ENCODE measurements around the gene PLA2R1.
A peak's percentile ranks its signal among the peaks of the same experiment; 100 is the strongest.

PLA2R1 gene

DNA sequence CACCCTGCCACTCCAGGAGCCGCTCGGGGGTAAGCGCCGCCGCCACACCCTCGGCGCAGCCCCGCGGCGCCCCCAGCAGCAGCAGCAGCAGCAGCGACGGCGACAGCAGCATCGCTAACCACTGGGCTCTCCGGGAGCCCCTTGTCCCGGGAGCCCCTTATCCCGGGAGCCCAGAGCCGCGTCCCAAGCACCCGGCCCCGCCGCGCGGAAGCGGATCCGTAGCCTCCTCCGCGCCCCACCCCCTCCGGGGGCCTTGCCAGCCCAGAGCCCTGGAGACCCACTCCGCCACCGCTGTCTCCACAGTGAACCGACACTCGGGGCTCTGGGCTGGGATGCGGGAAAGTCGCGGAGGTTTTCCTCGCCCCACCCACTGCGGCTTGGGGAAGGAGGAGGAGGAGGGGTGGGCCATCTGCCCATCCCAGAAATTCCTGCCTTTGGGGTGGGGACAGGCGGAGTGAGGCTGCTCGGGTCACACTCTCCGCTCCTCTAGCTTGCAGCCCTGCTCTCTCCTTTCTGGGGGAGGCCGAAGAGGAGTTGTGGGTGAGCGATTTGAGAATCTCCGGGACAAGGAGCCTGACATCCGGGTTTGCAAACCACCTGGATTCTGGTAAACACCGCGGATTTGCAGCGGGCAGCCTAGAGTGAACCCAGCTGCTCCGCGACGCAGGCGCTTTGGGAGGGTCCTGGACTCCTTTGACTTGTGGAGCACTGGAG lies at the start of gene PLA2R1:
PLA2R1 (minus strand) TSS at position 324 of the 714 bp plus-strand sequence; CDS start at position 112, 212 bp downstream.
- DNase-seq, result no peak

GRCh38 chr2:160110674-160111239 lies 48.3 kb upstream of the PLA2R1 start:
- DNase-seq, result no peak

GRCh38 chr2:160109939-160110673 lies 47.7 kb upstream of the PLA2R1 start:
- DNase-seq, result peak; percentile 4

- DNase-seq, result no peak
Measured at GRCh38 chr2:160109243-160109642, 46.8 kb upstream of the PLA2R1 start.

DNA sequence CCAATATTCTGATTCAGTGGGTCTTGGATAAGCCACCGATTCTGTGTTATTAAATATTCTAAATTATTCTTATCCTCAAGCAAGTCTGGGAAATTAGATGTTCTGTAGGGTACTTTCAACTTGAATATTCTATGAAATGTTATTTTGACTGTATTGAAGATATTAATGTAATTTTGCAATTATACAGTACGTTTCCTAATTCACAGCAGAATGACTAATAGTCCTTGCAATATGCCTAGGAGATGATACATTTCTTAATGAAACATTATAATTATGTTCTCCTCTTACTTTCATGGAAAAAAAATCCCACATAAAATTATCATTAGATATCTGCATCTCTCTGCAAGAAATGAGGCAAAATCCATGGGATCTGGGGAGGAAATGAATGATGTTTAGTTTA lies 46.2 kb upstream of the PLA2R1 start:
- DNase-seq, result no peak

GRCh38 chr2:160105366-160105765 lies 43.0 kb upstream of the PLA2R1 start:
- DNase-seq, result no peak

GRCh38 chr2:160104115-160104514 lies 41.7 kb upstream of the PLA2R1 start:
- no peak for DNase-seq

GRCh38 chr2:160097326-160097725 lies 34.9 kb upstream of the PLA2R1 start:
- DNase-seq, result no peak

GRCh38 chr2:160096409-160096808 lies 34.0 kb upstream of the PLA2R1 start:
- DNase-seq, result no peak

DNA sequence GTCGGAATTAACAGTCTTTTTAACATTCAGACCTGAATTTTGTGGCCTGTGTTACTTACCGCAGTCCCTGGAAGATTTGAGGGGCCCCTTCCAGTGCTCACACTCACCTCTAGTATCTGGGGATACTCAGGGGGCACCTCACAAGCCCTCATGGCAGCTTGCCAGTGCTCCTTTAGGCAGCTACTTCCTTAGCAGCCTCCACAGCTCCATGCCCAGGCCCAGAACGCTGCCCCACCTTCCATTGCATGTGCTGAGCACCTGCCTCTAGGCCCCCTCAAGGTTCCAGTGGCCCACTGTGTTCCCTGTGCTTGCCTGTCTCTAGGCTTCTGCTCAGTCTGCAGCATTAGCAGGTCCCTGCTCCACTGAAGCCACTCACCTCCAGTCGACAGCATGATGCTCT lies 30.0 kb upstream of the PLA2R1 start:
- DNase-seq, result no peak

DNA sequence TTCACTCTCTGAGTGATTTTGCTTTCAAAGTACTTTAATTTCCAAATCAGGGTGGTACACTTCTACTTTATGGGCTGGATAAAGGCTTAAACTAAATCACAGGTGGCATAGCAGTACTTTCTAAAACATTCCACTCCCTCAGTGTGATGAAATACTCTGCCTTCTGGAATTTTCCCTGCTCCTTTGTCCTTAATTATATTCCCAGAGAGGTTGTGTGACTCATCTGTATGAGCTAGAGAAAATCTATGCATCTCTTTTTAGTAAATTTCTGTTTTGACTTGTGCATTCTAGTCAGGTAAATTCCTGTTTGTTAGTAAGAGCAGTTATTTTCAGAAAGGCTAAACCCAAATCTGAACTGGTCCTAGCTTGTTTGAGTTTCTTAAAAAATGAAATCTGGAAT lies 29.0 kb upstream of the PLA2R1 start:
- DNase-seq, result no peak

GRCh38 chr2:160087854-160088745 lies 25.7 kb upstream of the PLA2R1 start:
- no peak for DNase-seq

DNA sequence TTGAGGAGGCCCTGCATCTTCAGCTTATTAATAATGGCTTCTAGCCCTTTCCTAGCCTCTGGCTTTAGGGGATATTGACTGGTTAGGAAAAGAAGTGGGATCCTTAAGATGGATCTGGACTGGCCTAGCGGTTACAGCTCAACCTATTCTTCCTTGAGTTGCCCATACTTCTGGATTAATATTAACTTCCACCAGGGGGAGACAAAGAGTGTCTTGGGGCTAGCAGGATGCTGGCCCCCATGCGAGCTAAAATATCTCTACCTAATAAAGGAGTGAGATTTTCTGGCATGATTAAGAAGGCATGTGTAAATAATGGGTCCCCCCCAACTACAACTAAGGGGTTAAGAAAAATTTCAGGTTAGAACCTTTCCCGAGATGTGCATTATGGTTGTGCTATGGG lies 23.2 kb upstream of the PLA2R1 start:
- no peak for DNase-seq

DNA sequence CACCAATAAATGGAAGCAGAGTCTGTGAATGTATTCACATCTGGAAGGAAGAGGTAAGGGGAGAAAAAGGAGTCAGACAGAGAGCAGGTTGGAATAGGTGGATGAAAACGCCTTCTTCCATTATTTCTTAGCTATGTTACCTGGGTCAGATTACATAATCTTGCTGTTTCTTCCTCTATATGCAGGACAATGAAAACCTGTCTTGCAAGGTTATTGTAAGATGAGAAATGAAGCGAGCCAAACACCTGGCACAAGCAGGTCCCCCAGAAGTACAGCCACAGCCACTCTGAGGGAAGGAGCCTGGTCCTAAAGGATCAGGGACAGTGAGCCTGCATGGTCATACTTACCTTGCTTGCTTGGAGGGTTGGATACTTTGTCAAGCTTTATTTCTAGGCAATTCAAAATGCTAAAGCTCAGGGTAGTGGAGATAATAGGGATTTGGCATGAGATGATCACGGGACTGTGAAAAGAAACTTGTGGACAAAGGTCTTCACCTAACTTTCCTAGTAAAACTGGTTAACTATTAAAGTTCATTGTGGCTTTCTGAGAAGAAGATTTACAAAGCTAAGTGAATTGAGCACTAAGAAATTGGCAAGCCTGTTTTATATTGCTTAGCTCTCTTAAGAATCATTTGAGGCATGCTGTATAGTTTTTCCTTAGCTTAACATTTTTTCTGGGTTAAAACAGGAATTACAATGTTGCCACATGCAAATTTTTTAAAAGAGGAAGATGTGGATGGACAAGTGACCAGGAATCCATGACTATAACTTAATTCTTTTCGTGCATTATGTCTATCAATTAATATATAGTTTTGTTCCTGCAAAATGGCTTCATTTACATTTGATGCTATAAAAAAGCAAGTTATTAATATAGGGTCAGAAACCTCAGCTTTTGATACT lies 15.7 kb upstream of the PLA2R1 start:
- DNase-seq, result no peak

GRCh38 chr2:160076914-160077313 lies 14.5 kb upstream of the PLA2R1 start:
- no peak for DNase-seq

DNA sequence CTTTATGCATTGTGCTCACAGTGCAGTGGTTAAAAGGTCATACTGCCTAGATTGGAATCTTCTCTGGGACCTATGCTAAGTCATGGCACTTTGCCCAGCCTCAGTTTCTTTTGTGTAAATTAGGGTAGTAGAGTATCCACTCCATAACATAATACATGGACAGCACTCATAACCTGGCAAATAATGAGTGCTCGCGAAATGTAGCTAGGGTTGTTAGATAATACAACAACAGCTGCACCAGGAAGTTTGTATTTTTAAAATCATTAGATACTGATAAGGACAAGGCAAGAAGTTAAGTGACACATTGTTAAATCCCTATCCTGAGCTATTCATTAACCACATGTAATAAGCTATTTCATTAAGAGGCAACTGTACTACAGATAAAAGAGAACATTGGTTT lies 13.8 kb upstream of the PLA2R1 start:
- DNase-seq, result no peak

- DNase-seq, result no peak
Measured at GRCh38 chr2:160075171-160075570, 12.8 kb upstream of the PLA2R1 start.

- no peak for DNase-seq
Measured at GRCh38 chr2:160073284-160073888, 11.0 kb upstream of the PLA2R1 start.

- no peak for DNase-seq
Measured at GRCh38 chr2:160068906-160069305, 6.5 kb upstream of the PLA2R1 start.

GRCh38 chr2:160064916-160065315 lies 2.5 kb upstream of the PLA2R1 start:
- DNase-seq, result no peak

- DNase-seq, result no peak
Measured at GRCh38 chr2:160063879-160064612, 1.6 kb upstream of the PLA2R1 start.

All from NCI-H524 treated with DMSO at 0.1 percent for 48 hours (cell line).